Measurements from ENCODE around the gene RAB11FIP2. TPM values are rescaled to one million over a fixed set of nuclear protein-coding genes. Genes with fewer than 3 reads are reported as not detected.

Gene RAB11FIP2
- total RNA-seq, 1 donor = 28.5 TPM

GRCh38 chr10:118007773-118008172, 39.0 kb downstream of the RAB11FIP2 start:
- DNase-seq (ENCODE audit: low read depth) = no peak
- no peak for TF ChIP-seq CTCF (IDR thresholded peaks at IDR 0.05; ENCODE audit: insufficient read depth, low read depth, low read length)
- no peak overlapping the region for H3K4me3 ChIP-seq (ENCODE audit: low read depth, low read length)

- peak; percentile 18 for DNase-seq (ENCODE audit: low read depth)
- no peak for TF ChIP-seq CTCF (IDR thresholded peaks at IDR 0.05; ENCODE audit: insufficient read depth, low read depth, low read length)
- H3K4me3 ChIP-seq (ENCODE audit: low read depth, low read length) = no peak overlapping the region
These were observed 43.6 kb downstream of the RAB11FIP2 start for GRCh38 chr10:118003126-118003525.

- no peak overlapping the region for H3K4me3 ChIP-seq (ENCODE audit: low read depth, low read length)
- no peak for TF ChIP-seq CTCF (IDR thresholded peaks at IDR 0.05; ENCODE audit: insufficient read depth, low read depth, low read length)
- DNase-seq (ENCODE audit: low read depth) = peak; percentile 32
These were observed 44.2 kb downstream of the RAB11FIP2 start for GRCh38 chr10:118002581-118002980.

- DNase-seq (ENCODE audit: low read depth) = peak; percentile 34
- no peak overlapping the region for H3K4me3 ChIP-seq (ENCODE audit: low read depth, low read length)
- TF ChIP-seq CTCF (IDR thresholded peaks at IDR 0.05; ENCODE audit: insufficient read depth, low read depth, low read length) = no peak
These were observed 49.1 kb downstream of the RAB11FIP2 start for GRCh38 chr10:117997673-117998072.

- DNase-seq (ENCODE audit: low read depth) = no peak
- no peak overlapping the region for H3K4me3 ChIP-seq (ENCODE audit: low read depth, low read length)
- TF ChIP-seq CTCF (IDR thresholded peaks at IDR 0.05; ENCODE audit: insufficient read depth, low read depth, low read length) = no peak
These were observed 50.0 kb downstream of the RAB11FIP2 start for GRCh38 chr10:117996709-117997108.

- H3K4me3 ChIP-seq (ENCODE audit: low read depth, low read length) = no peak overlapping the region
- DNase-seq (ENCODE audit: low read depth) = no peak
- TF ChIP-seq CTCF (IDR thresholded peaks at IDR 0.05; ENCODE audit: insufficient read depth, low read depth, low read length) = no peak
These were observed 52.0 kb downstream of the RAB11FIP2 start for GRCh38 chr10:117994771-117995170.

GRCh38 chr10:117993166-117993565, 53.6 kb downstream of the RAB11FIP2 start:
- no peak overlapping the region for H3K4me3 ChIP-seq (ENCODE audit: low read depth, low read length)
- TF ChIP-seq CTCF (IDR thresholded peaks at IDR 0.05; ENCODE audit: insufficient read depth, low read depth, low read length) = no peak
- DNase-seq (ENCODE audit: low read depth) = no peak

All from fibroblast of villous mesenchyme (primary cell).